Memory B cell (primary cell): Measurements from ENCODE around the gene GAL3ST2.
"Not testable (repeated sequence)": the region's sequence is repeated elsewhere in the genome, so short reads cannot be mapped to it uniquely, and the experiment has no call there.

Experiments used
- ATAC-seq: fragments of 150-1000 bp; cut with Tn5 transposase; 2 replicates; pipeline ENCODE4 v1.10.0; 2021; ENCODE audit warnings: low read depth, mild to moderate bottlenecking, moderate library complexity
- DNase-seq, 2 donors: peaks; one replicate each; pipeline ENCODE4 v3.0.0; 2022; ENCODE audit warnings: low spot score in 2 of 2
- H3K27ac Mint-ChIP-seq: one replicate; pipeline ENCODE4 v1.8.0; 2022; ENCODE audit warnings: mild to moderate bottlenecking, moderate library complexity, mixed read lengths
- H3K27me3 Mint-ChIP-seq: one replicate; pipeline ENCODE4 v1.8.0; 2022; ENCODE audit warnings: mixed read lengths
- H3K36me3 Mint-ChIP-seq: one replicate; pipeline ENCODE4 v1.8.0; 2022; ENCODE audit warnings: mild to moderate bottlenecking, mixed read lengths
- H3K4me1 Mint-ChIP-seq: one replicate; pipeline ENCODE4 v1.8.0; 2022; ENCODE audit warnings: mixed read lengths
- H3K4me3 Mint-ChIP-seq: one replicate; pipeline ENCODE4 v1.8.0; 2022; ENCODE audit warnings: mild to moderate bottlenecking, moderate library complexity, mixed read lengths
- H3K9me3 Mint-ChIP-seq: one replicate; pipeline ENCODE4 v1.8.0; 2022; ENCODE audit warnings: mixed read lengths

The GAL3ST2 gene

DNA sequence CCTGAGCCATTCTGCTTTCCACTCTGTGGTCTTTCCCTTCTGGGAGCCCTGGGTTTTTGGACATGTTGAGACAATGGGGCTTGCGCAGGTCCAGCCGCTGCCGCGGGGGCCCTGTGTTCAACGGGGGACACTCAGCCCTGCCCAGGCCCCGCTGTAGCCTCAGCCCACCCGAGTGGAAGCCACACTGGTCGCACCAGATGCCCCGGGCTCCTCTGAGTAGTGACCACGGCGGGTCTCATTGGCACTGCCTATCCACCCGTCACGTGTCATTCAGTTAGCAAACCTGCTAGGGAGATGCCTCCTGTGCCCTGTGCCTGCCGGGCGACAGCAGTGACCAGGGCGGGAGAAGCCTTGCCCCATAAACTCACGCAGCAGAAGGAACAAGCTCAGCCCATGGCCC is 23.1 kb upstream of the GAL3ST2 start:
- no peak overlapping the region for H3K27ac Mint-ChIP-seq

DNA sequence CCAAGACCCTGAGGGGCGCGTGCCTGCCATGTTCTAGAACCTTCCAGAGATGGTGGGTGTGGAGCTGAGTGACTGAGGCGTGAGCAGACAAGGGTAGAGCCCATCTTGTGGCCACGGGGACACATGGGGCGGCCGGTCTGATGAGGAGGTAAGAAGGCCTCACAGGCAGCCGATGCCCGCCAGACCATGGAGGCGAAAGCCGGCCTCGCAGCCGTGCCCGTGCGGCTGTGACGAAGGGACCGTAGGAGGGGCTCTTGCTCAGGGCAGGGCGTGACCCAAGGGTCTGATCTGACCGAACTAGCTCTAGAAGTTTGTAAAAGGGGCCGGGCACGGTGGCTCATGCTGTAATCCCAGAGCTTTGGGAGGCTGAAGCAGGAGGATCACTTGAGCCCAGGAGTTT is 22.6 kb upstream of the GAL3ST2 start:
- H3K27me3 Mint-ChIP-seq = no peaks in the 10 kb centered on the region
- H3K27ac Mint-ChIP-seq = no peak overlapping the region
- H3K36me3 Mint-ChIP-seq = peaks cover 10% of the 10 kb centered on the region

More for the DNA sequence above, 23.1 kb upstream of the GAL3ST2 start:
- ATAC-seq (no peak), DNase-seq (no peak)
- Mint-ChIP-seq H3K27me3 (no peaks in the 10 kb centered on the region), H3K36me3 (peaks cover 12% of the 10 kb centered on the region), H3K9me3 (no peaks in the 10 kb centered on the region), H3K4me3 (no peak overlapping the region), H3K4me1 (peaks cover 4% of the 10 kb centered on the region)

DNA sequence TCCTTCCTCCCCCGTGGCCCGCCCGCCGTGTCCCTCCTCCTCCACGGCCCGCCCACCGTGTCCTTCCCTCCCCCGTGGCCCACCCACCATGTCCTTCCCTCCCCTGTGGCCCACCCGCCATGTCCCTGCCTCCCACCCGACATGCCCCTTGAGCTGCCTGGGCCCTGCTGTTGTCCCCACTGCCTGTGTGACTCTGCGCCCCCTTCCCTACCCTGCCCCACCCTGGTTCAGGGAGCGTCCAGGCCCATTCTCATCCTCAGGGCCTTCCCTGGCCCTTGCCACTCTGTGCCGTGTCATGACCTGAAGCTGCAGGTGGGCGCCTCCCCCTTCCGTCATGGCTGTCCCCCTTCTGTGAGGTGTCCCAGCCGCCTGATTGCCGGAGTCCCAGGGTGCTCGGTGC is 21.5 kb upstream of the GAL3ST2 start:
- ATAC-seq = no peak

More for the DNA sequence above, 22.6 kb upstream of the GAL3ST2 start:
- ATAC-seq = no peak
- peaks cover 4% of the 10 kb centered on the region for H3K4me1 Mint-ChIP-seq
- no peak overlapping the region for H3K4me3 Mint-ChIP-seq
- DNase-seq = no peak
- H3K9me3 Mint-ChIP-seq = no peaks in the 10 kb centered on the region

GRCh38 chr2:241755777-241756176 is 20.8 kb upstream of the GAL3ST2 start:
- no peak for DNase-seq
- Mint-ChIP-seq H3K27ac (no peak overlapping the region), H3K9me3 (no peaks in the 10 kb centered on the region), H3K27me3 (no peaks in the 10 kb centered on the region), H3K4me3 (no peak overlapping the region), H3K36me3 (peaks cover 13% of the 10 kb centered on the region), H3K4me1 (peaks cover 2% of the 10 kb centered on the region)
- no peak for ATAC-seq

More for the DNA sequence above, 21.5 kb upstream of the GAL3ST2 start:
- no peak overlapping the region for H3K4me3 Mint-ChIP-seq
- DNase-seq = no peak
- peaks cover 2% of the 10 kb centered on the region for H3K4me1 Mint-ChIP-seq
- H3K36me3 Mint-ChIP-seq = peaks cover 12% of the 10 kb centered on the region
- H3K9me3 Mint-ChIP-seq = no peaks in the 10 kb centered on the region
- H3K27me3 Mint-ChIP-seq = no peaks in the 10 kb centered on the region
- H3K27ac Mint-ChIP-seq = no peak overlapping the region

- no peaks in the 10 kb centered on the region for H3K4me1 Mint-ChIP-seq
- H3K4me3 Mint-ChIP-seq = no peak overlapping the region
- H3K27me3 Mint-ChIP-seq = no peaks in the 10 kb centered on the region
- ATAC-seq (no peak), DNase-seq (no peak)
- peaks cover 17% of the 10 kb centered on the region for H3K36me3 Mint-ChIP-seq
- no peak overlapping the region for H3K27ac Mint-ChIP-seq
- H3K9me3 Mint-ChIP-seq = no peaks in the 10 kb centered on the region
These were observed 17.4 kb upstream of the GAL3ST2 start for GRCh38 chr2:241759067-241759807.

DNA sequence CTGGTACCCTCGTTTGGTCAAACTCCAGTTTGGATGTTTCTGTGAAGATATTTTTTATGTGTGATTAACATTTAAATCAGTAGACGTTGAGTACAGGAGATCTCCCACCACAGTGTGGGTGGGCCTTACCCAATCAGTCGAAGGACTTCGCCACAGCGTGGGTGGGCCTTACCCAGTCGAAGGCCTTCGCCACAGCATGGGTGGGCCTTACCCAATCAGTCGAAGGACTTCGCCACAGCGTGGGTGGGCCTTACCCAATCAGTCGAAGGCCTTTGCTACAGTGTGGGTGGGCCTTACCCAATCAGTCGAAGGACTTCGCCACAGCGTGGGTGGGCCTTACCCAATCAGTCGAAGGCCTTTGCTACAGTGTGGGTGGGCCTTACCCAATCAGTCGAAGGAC is 16.7 kb upstream of the GAL3ST2 start:
- DNase-seq, H3K4me3 Mint-ChIP-seq, H3K4me1 Mint-ChIP-seq, H3K27me3 Mint-ChIP-seq, H3K27ac Mint-ChIP-seq, H3K9me3 Mint-ChIP-seq, ATAC-seq: not testable (repeated sequence)
- H3K36me3 Mint-ChIP-seq = peaks cover 17% of the 10 kb centered on the region

DNA sequence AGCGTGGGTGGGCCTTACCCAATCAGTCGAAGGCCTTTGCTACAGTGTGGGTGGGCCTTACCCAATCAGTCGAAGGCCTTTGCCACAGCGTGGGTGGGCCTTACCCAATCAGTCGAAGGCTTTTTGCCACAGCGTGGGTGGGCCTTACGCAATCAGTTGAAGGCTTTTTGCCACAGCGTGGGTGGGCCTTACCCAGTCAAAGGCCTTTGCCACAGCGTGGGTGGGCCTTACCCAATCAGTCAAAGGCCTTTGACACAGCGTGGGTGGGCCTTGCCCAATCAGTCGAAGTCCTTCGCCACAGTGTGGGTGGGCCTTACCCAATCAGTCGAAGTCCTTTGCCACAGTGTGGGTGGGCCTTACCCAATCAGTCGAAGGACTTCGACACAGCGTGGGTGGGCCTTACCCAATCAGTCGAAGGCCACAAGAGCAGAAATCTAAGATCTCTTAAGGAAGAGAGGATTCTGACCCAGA is 16.3 kb upstream of the GAL3ST2 start:
- ATAC-seq (no peak), DNase-seq (no peak)
- Mint-ChIP-seq H3K27me3 (no peaks in the 10 kb centered on the region), H3K4me1 (no peaks in the 10 kb centered on the region), H3K4me3 (no peak overlapping the region), H3K27ac (no peak overlapping the region), H3K36me3 (peaks cover 17% of the 10 kb centered on the region), H3K9me3 (no peaks in the 10 kb centered on the region)

DNA sequence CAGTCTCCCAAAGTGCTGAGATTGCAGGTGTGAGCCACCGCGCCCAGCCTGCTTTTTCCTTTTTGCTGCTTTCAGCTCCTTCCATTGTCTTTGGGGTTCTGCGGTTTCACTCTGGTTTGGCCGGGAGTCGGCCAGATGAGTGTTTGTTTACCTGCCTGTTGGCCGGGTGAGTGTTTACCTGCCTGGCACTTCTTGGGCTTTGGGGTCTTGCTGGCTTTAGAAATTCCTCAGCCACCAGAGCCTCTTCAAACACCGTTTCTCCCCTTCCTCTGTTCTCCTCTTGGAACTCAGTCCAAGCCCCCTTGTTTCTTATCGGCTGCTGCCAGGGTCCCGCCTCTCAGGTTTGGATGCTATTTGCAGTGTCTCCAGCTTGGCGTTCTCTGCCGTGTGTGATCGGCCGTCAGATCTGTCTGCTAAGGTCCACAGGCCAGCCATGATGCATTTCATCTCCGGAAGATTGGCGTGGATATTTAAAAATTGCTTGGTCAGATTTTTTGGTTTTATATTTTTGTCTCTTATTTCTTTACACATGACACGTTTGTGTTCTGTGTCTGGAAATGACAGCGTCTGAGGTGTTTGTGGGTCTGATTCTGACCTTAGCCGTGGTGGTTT is 14.2 kb upstream of the GAL3ST2 start:
- Mint-ChIP-seq H3K4me1 (no peaks in the 10 kb centered on the region), H3K9me3 (no peaks in the 10 kb centered on the region), H3K27me3 (no peaks in the 10 kb centered on the region), H3K4me3 (no peak overlapping the region), H3K36me3 (peaks cover 15% of the 10 kb centered on the region), H3K27ac (peak overlapping the region; percentile 31)
- no peak for DNase-seq
- no peak for ATAC-seq

GRCh38 chr2:241762933-241763369 is 13.7 kb upstream of the GAL3ST2 start:
- no peaks in the 10 kb centered on the region for H3K9me3 Mint-ChIP-seq
- H3K4me3 Mint-ChIP-seq = no peak overlapping the region
- no peaks in the 10 kb centered on the region for H3K4me1 Mint-ChIP-seq
- DNase-seq (no peak), ATAC-seq (no peak)
- H3K36me3 Mint-ChIP-seq = peaks cover 15% of the 10 kb centered on the region
- no peaks in the 10 kb centered on the region for H3K27me3 Mint-ChIP-seq
- peak overlapping the region; percentile 31 for H3K27ac Mint-ChIP-seq

DNA sequence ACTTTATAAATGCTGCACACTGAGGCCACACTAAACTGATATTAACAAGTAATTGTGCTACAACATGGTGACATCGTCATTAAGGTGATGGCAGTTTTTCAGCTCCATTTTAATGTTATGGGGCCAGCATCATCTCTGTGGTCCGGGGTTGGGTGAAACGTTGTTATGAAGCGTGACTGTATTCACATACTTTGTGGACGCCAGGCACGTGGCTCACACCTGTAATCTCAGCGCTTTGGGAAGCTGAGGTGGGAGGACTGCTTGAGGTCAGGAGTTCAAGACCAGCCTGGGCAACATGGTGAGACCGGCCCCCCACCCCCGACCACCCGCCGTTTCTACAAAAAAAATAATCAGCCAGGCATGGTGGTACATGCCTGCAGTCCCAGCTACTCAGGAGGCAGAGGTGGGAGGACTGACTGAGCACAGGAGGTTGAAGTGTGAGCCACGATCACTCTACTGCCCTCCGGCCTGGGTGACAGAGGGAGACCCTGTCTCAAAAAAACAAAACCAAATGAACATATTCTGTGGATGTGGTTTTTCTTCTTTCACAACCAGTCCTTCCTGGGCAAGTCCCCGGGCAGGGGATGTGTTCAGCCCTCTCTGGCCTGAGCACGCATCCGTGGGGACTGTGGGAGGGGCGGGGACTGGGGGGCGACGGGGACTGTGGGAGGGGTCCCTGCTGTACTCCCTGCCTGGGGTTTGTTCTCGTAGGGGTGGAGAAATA is 12.9 kb upstream of the GAL3ST2 start:
- ATAC-seq (no peak), DNase-seq (no peak)
- Mint-ChIP-seq H3K36me3 (peaks cover 15% of the 10 kb centered on the region), H3K4me1 (no peaks in the 10 kb centered on the region), H3K27me3 (no peaks in the 10 kb centered on the region), H3K27ac (no peak overlapping the region), H3K4me3 (no peak overlapping the region), H3K9me3 (no peaks in the 10 kb centered on the region)

DNA sequence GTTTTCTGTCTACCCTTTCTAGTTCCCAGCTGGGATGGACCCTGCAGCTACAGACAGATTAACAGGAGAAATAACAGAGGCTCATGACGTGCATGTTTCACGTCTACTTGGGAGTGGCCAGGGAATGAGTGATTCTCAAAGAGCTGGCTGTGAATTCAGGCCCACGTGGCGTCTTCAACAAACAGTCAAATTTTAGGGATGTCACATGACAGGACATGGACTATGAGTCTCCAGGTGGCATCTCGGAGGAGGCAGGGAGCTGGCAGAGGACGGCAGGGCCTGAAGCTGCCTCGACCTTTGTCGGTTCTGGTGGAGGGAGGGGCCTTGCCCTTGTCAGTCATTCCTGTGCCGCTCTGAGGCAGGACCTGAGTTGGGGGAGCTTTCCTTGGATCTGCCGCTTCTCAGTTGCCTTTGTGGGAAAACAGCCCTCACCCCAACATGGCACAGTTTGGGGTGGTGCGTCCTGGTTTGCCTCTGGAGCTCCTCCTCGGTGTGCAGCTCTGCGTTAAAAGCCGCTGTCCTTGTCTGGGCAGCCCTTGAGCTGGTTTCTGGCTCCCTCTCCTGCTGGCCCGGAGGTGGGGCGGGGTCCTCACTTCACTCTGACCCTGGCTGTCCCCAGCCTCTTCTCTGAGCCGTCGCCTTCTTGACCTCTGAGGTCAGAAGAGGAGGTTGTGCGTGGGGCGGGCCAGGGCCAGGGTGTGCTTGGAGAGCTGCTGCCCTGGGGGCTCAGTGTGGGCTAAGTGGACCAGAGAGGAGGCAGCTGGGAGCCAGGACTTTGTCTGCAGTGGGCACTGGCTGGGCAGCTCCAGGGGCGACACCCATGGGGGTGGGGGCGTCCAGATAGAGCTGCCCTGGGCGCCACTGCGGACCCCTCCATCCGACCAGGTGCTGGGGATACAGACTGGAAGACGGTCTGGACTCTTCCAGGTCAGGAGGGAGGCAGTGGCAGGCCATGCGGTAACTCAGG is 12.1 kb upstream of the GAL3ST2 start:
- H3K27ac Mint-ChIP-seq = no peak overlapping the region
- no peak overlapping the region for H3K4me3 Mint-ChIP-seq
- ATAC-seq (no peak), DNase-seq (no peak)
- H3K36me3 Mint-ChIP-seq = peaks cover 9% of the 10 kb centered on the region
- no peaks in the 10 kb centered on the region for H3K9me3 Mint-ChIP-seq
- no peaks in the 10 kb centered on the region for H3K27me3 Mint-ChIP-seq
- no peaks in the 10 kb centered on the region for H3K4me1 Mint-ChIP-seq

DNA sequence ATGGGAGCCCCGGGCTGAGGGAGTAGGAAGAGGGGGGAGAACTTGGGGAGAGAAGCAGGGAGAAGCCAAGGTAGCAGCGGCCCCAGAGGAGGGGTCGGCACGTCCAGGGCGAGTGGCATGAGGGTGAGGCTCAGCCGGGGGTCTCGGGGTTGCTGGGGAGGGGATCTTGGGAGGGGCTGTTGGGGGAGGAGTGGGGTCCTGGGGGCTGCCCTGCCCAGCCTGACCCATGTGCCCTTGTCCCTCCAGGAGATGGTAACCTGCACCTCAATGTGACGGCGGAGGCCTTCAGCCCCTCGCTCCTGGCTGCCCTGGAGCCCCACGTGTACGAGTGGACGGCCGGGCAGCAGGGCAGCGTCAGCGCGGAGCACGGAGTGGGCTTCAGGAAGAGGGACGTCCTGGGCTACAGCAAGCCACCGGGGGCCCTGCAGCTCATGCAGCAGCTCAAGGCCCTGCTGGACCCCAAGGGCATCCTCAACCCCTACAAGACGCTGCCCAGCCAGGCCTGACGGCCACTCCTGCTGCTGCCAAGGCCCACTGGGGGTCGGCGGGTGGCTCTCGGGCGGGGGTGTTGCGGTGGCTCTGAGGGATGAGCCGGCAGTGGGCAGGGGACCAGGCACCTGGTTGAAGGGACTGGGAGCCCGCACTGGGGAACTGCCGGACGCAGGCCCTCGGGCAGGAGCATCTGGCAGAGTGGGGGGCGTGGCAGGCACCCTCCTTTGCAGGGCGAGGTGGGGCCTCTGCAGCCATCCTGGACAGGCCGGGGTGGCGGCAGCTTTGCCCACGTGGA is 9.0 kb upstream of the GAL3ST2 start:
- no peaks in the 10 kb centered on the region for H3K36me3 Mint-ChIP-seq
- peaks cover 7% of the 10 kb centered on the region for H3K4me1 Mint-ChIP-seq
- no peaks in the 10 kb centered on the region for H3K27me3 Mint-ChIP-seq
- ATAC-seq (no peak), DNase-seq (no peak)
- H3K4me3 Mint-ChIP-seq = no peak overlapping the region
- no peaks in the 10 kb centered on the region for H3K9me3 Mint-ChIP-seq
- H3K27ac Mint-ChIP-seq = no peak overlapping the region

- peaks cover 8% of the 10 kb centered on the region for H3K4me1 Mint-ChIP-seq
- H3K27me3 Mint-ChIP-seq = no peaks in the 10 kb centered on the region
- H3K9me3 Mint-ChIP-seq = no peaks in the 10 kb centered on the region
- no peak overlapping the region for H3K27ac Mint-ChIP-seq
- no peak for ATAC-seq
- H3K36me3 Mint-ChIP-seq = no peaks in the 10 kb centered on the region
- no peak overlapping the region for H3K4me3 Mint-ChIP-seq
- no peak for DNase-seq
These were observed 8.3 kb upstream of the GAL3ST2 start for GRCh38 chr2:241768251-241768711.
